Upper lobe of left lung (tissue), 4 donors: ENCODE data around the gene IPO11.

Experiments used
- EP300 ChIP-seq, 4 donors: sonication (generic); formaldehyde crosslinking; IDR thresholded peaks; one replicate each; pipeline ENCODE4 v1.5.1; 2017; ENCODE audit warnings: antibody characterized with exemption in 4 of 4, control low read depth in 2 of 4
- POLR2A ChIP-seq, 4 donors: fragments of 450-650 bp; IDR thresholded peaks; one replicate each; pipeline ENCODE4 v1.5.1; 2016 to 2017; ENCODE audit warnings: antibody characterized with exemption in 4 of 4, mild to moderate bottlenecking in 2 of 4
- POLR2AphosphoS5 ChIP-seq, 2 donors: sonication (generic); formaldehyde crosslinking; IDR thresholded peaks; one replicate each; pipeline ENCODE4 v1.5.1; 2017; ENCODE audit warnings: antibody characterized with exemption in 2 of 2
- TF ChIP-seq, protein P1 (sequence below), 6 experiments: fragments of 450-650 bp in 4 of 6; fragments of 200-600 bp in 2 of 6; sonication (generic) in 2 of 6; IDR thresholded peaks; one replicate each; pipeline ENCODE4 v1.5.1; 2016 to 2019; ENCODE audit warnings: antibody characterized with exemption in 6 of 6

DNA sequence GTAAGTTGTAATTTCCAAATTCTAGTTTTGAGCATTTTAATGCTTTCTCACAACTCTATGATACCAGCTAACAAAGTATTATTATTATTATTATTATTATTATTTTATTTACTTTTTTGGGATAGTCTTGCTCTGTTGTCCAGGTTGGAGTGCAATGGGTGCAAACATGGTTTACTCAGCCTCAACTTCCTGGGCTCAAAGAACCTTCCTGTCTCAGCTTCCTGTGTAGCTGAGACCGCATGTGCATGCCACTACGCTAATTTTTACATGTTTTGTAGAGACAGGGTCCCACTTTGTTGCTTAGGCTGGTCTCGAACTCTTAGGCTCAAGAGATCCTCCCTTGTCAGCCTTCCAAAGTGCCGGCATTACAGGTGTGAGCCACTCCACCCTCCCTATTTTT, 193.1 kb downstream of the IPO11 start:
- TF ChIP-seq POLR2A (IDR thresholded peaks at IDR 0.05) (no peak), EP300 (IDR thresholded peaks at IDR 0.05) (no peak), POLR2AphosphoS5 (IDR thresholded peaks at IDR 0.05) (no peak)
- TF ChIP-seq, protein P1, sequence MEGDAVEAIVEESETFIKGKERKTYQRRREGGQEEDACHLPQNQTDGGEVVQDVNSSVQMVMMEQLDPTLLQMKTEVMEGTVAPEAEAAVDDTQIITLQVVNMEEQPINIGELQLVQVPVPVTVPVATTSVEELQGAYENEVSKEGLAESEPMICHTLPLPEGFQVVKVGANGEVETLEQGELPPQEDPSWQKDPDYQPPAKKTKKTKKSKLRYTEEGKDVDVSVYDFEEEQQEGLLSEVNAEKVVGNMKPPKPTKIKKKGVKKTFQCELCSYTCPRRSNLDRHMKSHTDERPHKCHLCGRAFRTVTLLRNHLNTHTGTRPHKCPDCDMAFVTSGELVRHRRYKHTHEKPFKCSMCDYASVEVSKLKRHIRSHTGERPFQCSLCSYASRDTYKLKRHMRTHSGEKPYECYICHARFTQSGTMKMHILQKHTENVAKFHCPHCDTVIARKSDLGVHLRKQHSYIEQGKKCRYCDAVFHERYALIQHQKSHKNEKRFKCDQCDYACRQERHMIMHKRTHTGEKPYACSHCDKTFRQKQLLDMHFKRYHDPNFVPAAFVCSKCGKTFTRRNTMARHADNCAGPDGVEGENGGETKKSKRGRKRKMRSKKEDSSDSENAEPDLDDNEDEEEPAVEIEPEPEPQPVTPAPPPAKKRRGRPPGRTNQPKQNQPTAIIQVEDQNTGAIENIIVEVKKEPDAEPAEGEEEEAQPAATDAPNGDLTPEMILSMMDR (IDR thresholded peaks at IDR 0.05) = no peak
